K562 (cell line): ENCODE measurements around the gene BMAL1. TPM values are rescaled to one million over a fixed set of nuclear protein-coding genes. Genes with fewer than 3 reads are reported as not detected.

Experiments used
- ATAC-seq: fragments of 200-7000 bp; cut with Tn5 transposase; 3 replicates; pipeline ENCODE4 v1.9.1; 2020; ENCODE audit warnings: moderate library complexity
- BruUV-seq: library from RNA; stranded (reverse); fragments of 400-500 nt; replicated peaks from 2 replicates; lab custom pipeline; 2021; lab: Mats Ljungman, UMichigan
- CTCF ChIA-PET: fragments of 300-600 bp; formaldehyde crosslinking; extraction: SDS; loops from one replicate; lab custom pipeline; 2021; ENCODE audit warnings: low intra/inter-chr PET ratio; lab: Yijun Ruan, JAX
- POLR2A ChIA-PET: fragments of 300-600, 350-650 bp; sonication (Branson Sonifier 250); formaldehyde crosslinking; extraction: SDS; loops from one replicate; lab custom pipeline; 2021; ENCODE audit warnings: antibody characterized with exemption, inconsistent platforms; lab: Yijun Ruan, JAX
- DNase-seq, 4 experiments: peaks; one replicate each; pipeline versions ENCODE4 v3.0.0 to v3.0.0-alpha.2; 2011 to 2018; ENCODE audit warnings: low spot score in 3 of 4, mixed read lengths in 3 of 4; ENCODE audit errors: extremely low read depth in 1 of 4
- FAIRE-seq: peaks from 2 replicates; lab custom pipeline; 2011; peaks lifted over from hg19 to GRCh38; lab: Jason Lieb, UNC
- H2AFZ ChIP-seq: 2 replicates; pipeline ENCODE4 v1.6.0; 2011; ENCODE audit warnings: low read depth, low read length, control low read depth, inconsistent platforms
- H3K27ac ChIP-seq: fragments of 200-600 bp; 3 replicates; pipeline ENCODE4 v1.8.0; 2011; ENCODE audit warnings: low read depth, mild to moderate bottlenecking, control low read depth, inconsistent platforms, low read length, moderate library complexity, mixed read lengths; ENCODE audit errors: extremely low read depth
- H3K27me3 ChIP-seq, 2 experiments: fragments of 300-600 bp in 1 of 2; 2 replicates in 1 of 2; 3 replicates in 1 of 2; pipeline versions ENCODE4 v1.6.0 to v1.8.0; 2011; ENCODE audit warnings: inconsistent platforms in 2 of 2, low read length in 2 of 2, mild to moderate bottlenecking in 1 of 2, mixed read lengths in 1 of 2, moderate library complexity in 1 of 2; ENCODE audit not compliant: control insufficient read depth in 2 of 2, insufficient read depth in 2 of 2
- H3K36me3 ChIP-seq: fragments of 300-600 bp; 3 replicates; pipeline ENCODE4 v1.8.0; 2011; ENCODE audit warnings: mild to moderate bottlenecking, low read length, inconsistent platforms; ENCODE audit not compliant: control insufficient read depth, insufficient read depth
- H3K4me1 ChIP-seq, 2 experiments: fragments of 200-600 bp in 1 of 2; replicated peaks in 1 of 2; 2 replicates in 1 of 2; 3 replicates in 1 of 2; pipeline versions ENCODE4 v1.5.1 to v1.8.0; 2011; ENCODE audit warnings: inconsistent platforms in 2 of 2, low read length in 2 of 2, mild to moderate bottlenecking in 1 of 2, mixed read lengths in 1 of 2, moderate library complexity in 1 of 2; ENCODE audit not compliant: control insufficient read depth in 2 of 2, insufficient read depth in 2 of 2
- H3K4me2 ChIP-seq: 2 replicates; pipeline ENCODE4 v1.6.1; 2011; ENCODE audit warnings: low read length, control low read depth, inconsistent platforms, mixed read lengths; ENCODE audit not compliant: insufficient read depth
- H3K4me3 ChIP-seq: fragments of 200-600 bp; sonication (generic), shearing (Covaris generic); 2 replicates; pipeline ENCODE4 v1.5.1; 2016; ENCODE audit warnings: control low read depth, inconsistent platforms
- H3K79me2 ChIP-seq: fragments of 200-600 bp; 3 replicates; pipeline ENCODE4 v1.8.0; 2011; ENCODE audit warnings: low read length, inconsistent platforms; ENCODE audit not compliant: control insufficient read depth, insufficient read depth
- H3K9ac ChIP-seq, 2 experiments: 2 replicates each; pipeline versions ENCODE4 v1.6.0 to v1.6.1; 2011; ENCODE audit warnings: low read depth in 2 of 2, low read length in 2 of 2, control low read depth in 1 of 2, inconsistent platforms in 1 of 2, mild to moderate bottlenecking in 1 of 2, mixed read lengths in 1 of 2; ENCODE audit not compliant: insufficient read depth in 1 of 2
- H3K9me1 ChIP-seq: one replicate; pipeline ENCODE4 v1.6.0; 2011; ENCODE audit warnings: inconsistent platforms, mild to moderate bottlenecking, low read length, moderate library complexity; ENCODE audit not compliant: control insufficient read depth, insufficient read depth
- H3K9me3 ChIP-seq: replicated peaks from 2 replicates; pipeline ENCODE4 v1.5.1; 2011; ENCODE audit warnings: low read depth, low read length, inconsistent platforms; ENCODE audit not compliant: control insufficient read depth, insufficient read depth
- H4K20me1 ChIP-seq: replicated peaks from 2 replicates; pipeline ENCODE4 v1.6.1; 2011; ENCODE audit warnings: low read length, inconsistent platforms, mixed read lengths; ENCODE audit not compliant: control insufficient read depth, insufficient read depth
- GABPA ChIP-seq: fragments of 200-800 bp; sonication (Bioruptor generic); conservative IDR thresholded peaks from 2 replicates; pipeline ENCODE4 v1.6.1; 2016; ENCODE audit warnings: low read depth, missing genetic modification characterization, missing compliant biosample characterization
- GTF2B ChIP-seq: IDR thresholded peaks from 2 replicates; pipeline ENCODE4 v1.6.1; 2011; ENCODE audit not compliant: insufficient read length; ENCODE audit errors: extremely low read depth
- HMGN3 ChIP-seq: IDR thresholded peaks from 2 replicates; pipeline ENCODE4 v1.6.1; 2011; ENCODE audit warnings: borderline replicate concordance, low read depth, mild to moderate bottlenecking, mixed read lengths, low read length; ENCODE audit not compliant: insufficient read length; ENCODE audit errors: extremely low read depth
- KLF10 ChIP-seq: fragments of 250-450 bp; sonication (Bioruptor Pico); IDR thresholded peaks from 2 replicates; pipeline ENCODE4 v1.6.1; 2021; ENCODE audit warnings: matching md5 sums
- MGA ChIP-seq: fragments of 450-650 bp; IDR thresholded peaks from 2 replicates; pipeline ENCODE4 v1.6.1; 2016; ENCODE audit warnings: mild to moderate bottlenecking, moderate library complexity
- MNT ChIP-seq, 2 experiments: fragments of 450-650 bp; conservative IDR thresholded peaks; 2 replicates each; pipeline ENCODE4 v1.6.1; 2017; ENCODE audit warnings: mild to moderate bottlenecking in 2 of 2, moderate library complexity in 2 of 2
- TAF15 ChIP-seq: fragments of 200-400 bp; formaldehyde crosslinking; IDR thresholded peaks from 2 replicates; pipeline ENCODE4 v1.6.1; 2017; ENCODE audit warnings: mild to moderate bottlenecking, low read depth, low read length, moderate library complexity
- ZKSCAN8 ChIP-seq: fragments of 200-800 bp; sonication (Bioruptor generic); IDR thresholded peaks from 2 replicates; pipeline ENCODE4 v1.6.1; 2016; ENCODE audit warnings: missing genetic modification characterization, missing compliant biosample characterization
- WGBS: fragments of 100-300 bp; shearing (Covaris generic); methylation state at CpG from one replicate; pipeline ENCODE4 v1.1.6; 2016; ENCODE audit warnings: low coverage, mixed read lengths; ENCODE audit not compliant: insufficient coverage; ENCODE audit errors: missing lambda C conversion rate; 5-methylcytosine and 5-hydroxymethylcytosine counted together
- in situ Hi-C: fragments of 300-500 bp; cut with MboI; formaldehyde crosslinking; loops from 4 replicates; pipeline ENCODE4 v1.15.0; 2018; ENCODE audit warnings: inconsistent platforms, mixed read lengths
- intact Hi-C: fragments of 100-400 bp; cut with micrococcal nuclease; formaldehyde crosslinking; loops from 2 replicates; pipeline ENCODE4 v1.14.2; 2022
- polyA plus RNA-seq, 8 experiments: library from polyadenylated mRNA; depleted of rRNA in 4 of 8; stranded (reverse) in 5 of 8; unstranded in 3 of 8; fragments of >200 nt; fragmentation: Nextera tagmentation in 2 of 8; fragmentation: Illumina TruSeq in 1 of 8; extraction: Ambion mirVana in 2 of 8; extraction: Trizol in 1 of 8; gene quantifications; 2 replicates each; pipeline versions ENCODE4 v1.2.1 to v1.2.3, GENCODE V29; 2011 to 2014; ENCODE audit warnings: inconsistent platforms in 1 of 8, missing spikeins in 1 of 8
- total RNA-seq, 7 experiments: library from RNA; depleted of rRNA in 6 of 7; stranded (reverse); fragments of >200 nt in 6 of 7; fragmentation: Illumina TruSeq in 2 of 7; extraction: Trizol in 2 of 7; gene quantifications; 2 replicates each; pipeline versions ENCODE4 v1.2.1 to v1.2.3, GENCODE V29; 2011 to 2021; ENCODE audit warnings: low replicate concordance in 1 of 7

BMAL1 gene
- total and polyA plus RNA-seq, 9 of the 15 experiments (the other 6 are each of a cell fraction or from before 2014, with no cell fraction given) = 0.14 to 2.4 (median 0.64) TPM

GRCh38 chr11:13341026-13341425 is 63.4 kb downstream of the BMAL1 start:
- Histone ChIP-seq H3K4me3 (no peak overlapping the region), H3K9me1 (no peaks in the 10 kb centered on the region), H3K27me3 (peaks cover 0 to 18% of the 10 kb centered on the region in 2 experiments; a peak in 2 of 5 replicates), H3K4me1 (peaks cover 0 to 7% of the 10 kb centered on the region in 2 experiments; a peak in 1 of 5 replicates), H3K9ac (no peak overlapping the region), H3K9me3 (no peaks in the 10 kb centered on the region), H3K27ac (no peak overlapping the region), H4K20me1 (0 out of 2 replicates have a peak, but pooled peaks cover 7% of the 10 kb centered on the region), H3K4me2 (no peak overlapping the region), H3K79me2 (no peaks in the 10 kb centered on the region), H2AFZ (no peak overlapping the region), H3K36me3 (no peaks in the 10 kb centered on the region)
- WGBS = 2% methylated on average over 5 of the region's 5 CpGs
- ChIA-PET CTCF (no interaction called here), POLR2A (no interaction called here)
- no TSS peak for BruUV-seq
- in situ Hi-C loops = loop anchor here (10.0 kb wide), 2 partner anchors 136 to 426 kb away; no protein-coding TSS in a partner anchor
- intact Hi-C loops = no loop called here
- ATAC-seq = no peak
- no peak for FAIRE-seq
- no peak for DNase-seq
- TF ChIP-seq MNT (conservative IDR thresholded peaks at IDR 0.05) = no peak
- no peak for TF ChIP-seq GABPA (tag)
- TF ChIP-seq TAF15 = no peak
- no peak for TF ChIP-seq KLF10 (CRISPR knock-in tag)
- TF ChIP-seq MGA = no peak
- TF ChIP-seq ZKSCAN8 = no peak
- no peak for TF ChIP-seq HMGN3
- no peak for TF ChIP-seq GTF2B
